Measurements from ENCODE around the gene BMP2K. TPM values are rescaled to one million over a fixed set of nuclear protein-coding genes. Genes with fewer than 3 reads are reported as not detected.
"Not testable (repeated sequence)": the region's sequence is repeated elsewhere in the genome, so short reads cannot be mapped to it uniquely, and the experiment has no call there.

Gene BMP2K
- polyA plus RNA-seq, 2 of the 4 experiments (the other 2 are of a cell fraction): 9.9 to 19.7 TPM

- FAIRE-seq (no peak), ATAC-seq (peak in 1 of 2 experiments; percentile 69; a peak in 3 of 6 replicates), DNase-seq (ENCODE audit: low read depth in 1 of 2, low spot score in 1 of 2) (peak; percentile 18 to 76)
- Histone ChIP-seq H3K4me2 (no peak overlapping the region), H3K27ac (no peak overlapping the region), H3K4me1 (peaks cover 23% of the 10 kb centered on the region), H3K4me3 (no peak overlapping the region), H3K9me3 (0 out of 3 replicates have a peak, but pooled peaks cover 3% of the 10 kb centered on the region)
- 30% methylated on average over 3 of the region's 3 CpGs for WGBS (ENCODE audit: missing lambda C conversion rate)
- ChIA-PET CTCF (interaction anchor here (0.5 to 3.1 kb wide), 27 partner anchors 10 to 1326 kb away, joined by 3 to 28 read pairs (median 4); no protein-coding TSS in a partner anchor), POLR2A (no interaction called here)
- TF ChIP-seq GATA3 (IDR thresholded peaks at IDR 0.05; ENCODE audit: borderline replicate concordance) (no peak), CTCF (IDR thresholded peaks at IDR 0.05) (peak; percentile 73), CEBPB (IDR thresholded peaks at IDR 0.05) (peak in 1 of 2 experiments; percentile 55; a peak in 1 of 4 replicates), NFE2L2 (conservative IDR thresholded peaks at IDR 0.05; ENCODE audit: low read length) (no peak), SMC3 (IDR thresholded peaks at IDR 0.05) (peak; percentile 70), MAX (IDR thresholded peaks at IDR 0.05) (no peak), BCL3 (IDR thresholded peaks at IDR 0.05) (no peak), RAD21 (conservative IDR thresholded peaks at IDR 0.05 in 1 of 2, IDR thresholded peaks at IDR 0.05 in 1 of 2) (peak; percentile 72 to 82)
These were observed 88.4 kb downstream of the BMP2K start for GRCh38 chr4:78864405-78865024.

- POLR2A ChIA-PET: no interaction called here
These were observed 89.3 kb downstream of the BMP2K start for GRCh38 chr4:78865451-78865850.

GRCh38 chr4:78868712-78869111, 92.6 kb downstream of the BMP2K start:
- POLR2A ChIA-PET; H3K9me3 ChIP-seq; DNase-seq (ENCODE audit: low read depth in 1 of 2, low spot score in 1 of 2); H3K27ac ChIP-seq; H3K4me1 ChIP-seq; ATAC-seq; H3K4me3 ChIP-seq; FAIRE-seq; CTCF ChIA-PET; H3K4me2 ChIP-seq: not testable (repeated sequence)
- 90% methylated on average over 2 of the region's 5 CpGs for WGBS (ENCODE audit: missing lambda C conversion rate)

More at GRCh38 chr4:78865451-78865850, 89.3 kb downstream of the BMP2K start:
- FAIRE-seq (no peak), ATAC-seq (no peak), DNase-seq (ENCODE audit: low read depth in 1 of 2, low spot score in 1 of 2) (no peak)
- peaks cover 23% of the 10 kb centered on the region for H3K4me1 ChIP-seq
- H3K27ac ChIP-seq: no peak overlapping the region
- WGBS (ENCODE audit: missing lambda C conversion rate): 96% methylated on average over 2 of the region's 2 CpGs
- TF ChIP-seq SMC3 (IDR thresholded peaks at IDR 0.05) (no peak), SREBF2 (IDR thresholded peaks at IDR 0.05) (no peak), USF2 (IDR thresholded peaks at IDR 0.05) (no peak), FOSL2 (IDR thresholded peaks at IDR 0.05) (no peak), FOSL2 (CRISPR knock-in tag; IDR thresholded peaks at IDR 0.05) (no peak), HES2 (IDR thresholded peaks at IDR 0.05) (no peak), HDAC2 (IDR thresholded peaks at IDR 0.05) (no peak), POLR2A (IDR thresholded peaks at IDR 0.05; ENCODE audit: low read length) (no peak), TFCP2L1 (CRISPR knock-in tag; IDR thresholded peaks at IDR 0.05) (no peak), FOXS1 (CRISPR knock-in tag; IDR thresholded peaks at IDR 0.05) (no peak), FOSB (CRISPR knock-in tag; IDR thresholded peaks at IDR 0.05) (no peak), HOXB13 (CRISPR knock-in tag; IDR thresholded peaks at IDR 0.05; ENCODE audit: low read depth) (no peak), GATA3 (IDR thresholded peaks at IDR 0.05; ENCODE audit: borderline replicate concordance) (no peak), ZFP36 (IDR thresholded peaks at IDR 0.05; ENCODE audit: borderline replicate concordance, partially characterized antibody) (no peak), ZC3H11A (IDR thresholded peaks at IDR 0.05) (no peak), RNF2 (IDR thresholded peaks at IDR 0.05; ENCODE audit: borderline replicate concordance, low read depth) (no peak), HMGXB4 (CRISPR knock-in tag; IDR thresholded peaks at IDR 0.05; ENCODE audit: borderline replicate concordance) (no peak), CEBPB (IDR thresholded peaks at IDR 0.05) (no peak), JUNB (IDR thresholded peaks at IDR 0.05) (no peak), TP53 (CRISPR knock-in tag; IDR thresholded peaks at IDR 0.05) (no peak), ATOH8 (CRISPR knock-in tag; IDR thresholded peaks at IDR 0.05; ENCODE audit: low read depth) (no peak)
- 0 out of 3 replicates have a peak, but pooled peaks cover 3% of the 10 kb centered on the region for H3K9me3 ChIP-seq
- H3K4me3 ChIP-seq: no peak overlapping the region
- CTCF ChIA-PET: interaction anchor here (1.0 to 3.1 kb wide), 3 partner anchors 236 to 269 kb away, joined by 3 to 28 read pairs (median 5); no protein-coding TSS in a partner anchor
- no peak overlapping the region for H3K4me2 ChIP-seq

Measured in A549 (cell line).